ENCODE results near the gene CHIT1. TPM values are rescaled to one million over a fixed set of nuclear protein-coding genes. Genes with fewer than 3 reads are reported as not detected.

The CHIT1 gene
- total RNA-seq, 2 experiments from 2014 or later: 0.56 to 0.74 TPM

GRCh38 chr1:203186446-203187303 is 42.8 kb downstream of the CHIT1 start, which contains the start of gene CHI3L1:
Gene CHI3L1, minus strand, starts transcription at chr1:203186704. Its CDS starts 81 bp downstream, at chr1:203186623.
- peaks cover 2% of the 10 kb centered on the region for H3K27me3 Mint-ChIP-seq
- no peak within 1 kb of the TSS for H3K27ac Mint-ChIP-seq
- ChIA-PET POLR2A (no interaction called here), CTCF (interaction anchor here (0.6 to 1.1 kb wide), 2 partner anchors 13 to 15 kb away, joined by 3 read pairs; no protein-coding TSS in a partner anchor)
- peaks cover 4% of the 10 kb centered on the region for H3K4me1 Mint-ChIP-seq (ENCODE audit: low read depth)
- ATAC-seq (peak; percentile 53), DNase-seq (peak; percentile 7)
- H3K4me3 Mint-ChIP-seq: no peak within 1 kb of the TSS
- no peak for TF ChIP-seq CTCF (IDR thresholded peaks at IDR 0.05)
- intact Hi-C loops (cut with micrococcal nuclease): no loop called here
- no peaks in the 10 kb centered on the region for H3K9me3 Mint-ChIP-seq
- H3K36me3 Mint-ChIP-seq (ENCODE audit: low read depth): no peaks in the 10 kb centered on the region

GRCh38 chr1:203186091-203186445 is 43.4 kb downstream of the CHIT1 start:
- DNase-seq: no peak
- Mint-ChIP-seq H3K4me3 (no peak overlapping the region), H3K9me3 (no peaks in the 10 kb centered on the region), H3K36me3 (ENCODE audit: low read depth) (no peaks in the 10 kb centered on the region), H3K27me3 (peaks cover 2% of the 10 kb centered on the region), H3K27ac (no peak overlapping the region), H3K4me1 (ENCODE audit: low read depth) (peaks cover 4% of the 10 kb centered on the region)
- ATAC-seq: no peak
- no peak for TF ChIP-seq CTCF (IDR thresholded peaks at IDR 0.05)
- intact Hi-C loops (cut with micrococcal nuclease): no loop called here
- ChIA-PET POLR2A (no interaction called here), CTCF (interaction anchor here (1.1 to 1.6 kb wide), 2 partner anchors 14 to 38 kb away, joined by 3 to 4 read pairs; no protein-coding TSS in a partner anchor)

GRCh38 chr1:203185585-203185984 is 43.9 kb downstream of the CHIT1 start:
- POLR2A ChIA-PET: no interaction called here
- no peaks in the 10 kb centered on the region for H3K36me3 Mint-ChIP-seq (ENCODE audit: low read depth)
- CTCF ChIA-PET: interaction anchor here (0.7 to 1.6 kb wide), 3 partner anchors 14 to 38 kb away, joined by 3 to 4 read pairs (median 3); no protein-coding TSS in a partner anchor
- DNase-seq: no peak
- H3K27ac Mint-ChIP-seq: no peak overlapping the region
- no peak for TF ChIP-seq CTCF (IDR thresholded peaks at IDR 0.05)
- peaks cover 2% of the 10 kb centered on the region for H3K27me3 Mint-ChIP-seq
- ATAC-seq: no peak
- H3K4me1 Mint-ChIP-seq (ENCODE audit: low read depth): peaks cover 4% of the 10 kb centered on the region
- no peak overlapping the region for H3K4me3 Mint-ChIP-seq
- intact Hi-C loops (cut with micrococcal nuclease): no loop called here
- no peaks in the 10 kb centered on the region for H3K9me3 Mint-ChIP-seq

DNA sequence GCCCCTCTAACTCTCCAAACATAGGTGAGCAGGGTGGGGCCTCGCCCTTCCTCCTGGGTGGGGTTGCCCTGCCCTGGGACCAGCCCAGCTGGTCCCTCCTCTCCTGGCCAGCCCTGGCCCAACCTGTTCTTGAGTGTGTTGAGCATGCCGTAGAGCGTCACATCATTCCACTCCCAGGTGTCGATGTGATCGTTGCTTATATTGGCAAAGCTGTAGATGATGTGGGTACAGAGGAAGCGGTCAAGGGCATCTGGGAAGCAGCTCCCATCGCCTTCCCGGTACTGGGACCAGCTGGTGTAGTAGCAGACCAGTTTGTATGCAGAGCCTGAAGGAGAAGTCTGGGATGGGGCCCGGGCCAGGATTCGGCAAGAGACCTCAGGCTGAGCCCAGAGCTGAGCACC is 44.4 kb downstream of the CHIT1 start:
- CTCF ChIA-PET: interaction anchor here (0.7 to 1.6 kb wide), 3 partner anchors 13 to 37 kb away, joined by 3 to 4 read pairs (median 3); no protein-coding TSS in a partner anchor

More for the DNA sequence above, 44.4 kb downstream of the CHIT1 start:
- POLR2A ChIA-PET: no interaction called here
- Mint-ChIP-seq H3K9me3 (no peaks in the 10 kb centered on the region), H3K4me3 (no peak overlapping the region), H3K4me1 (ENCODE audit: low read depth) (peaks cover 4% of the 10 kb centered on the region), H3K27ac (no peak overlapping the region), H3K27me3 (peaks cover 2% of the 10 kb centered on the region), H3K36me3 (ENCODE audit: low read depth) (no peaks in the 10 kb centered on the region)
- DNase-seq (no peak), ATAC-seq (no peak)
- intact Hi-C loops (cut with micrococcal nuclease): no loop called here
- TF ChIP-seq CTCF (IDR thresholded peaks at IDR 0.05): no peak

Data from activated CD8-positive, alpha-beta T cell treated with anti-CD3 and anti-CD28 coated beads for 36 hours (primary cell).